Neural cell (in vitro differentiated cells): Measurements from ENCODE around the gene TMEM174. TPM values are rescaled to one million over a fixed set of nuclear protein-coding genes. Genes with fewer than 3 reads are reported as not detected.

Experiments
- H2AFZ ChIP-seq: fragments of 200-600, 300-800 bp; sonication (generic), shearing (Covaris generic); 2 replicates; pipeline ENCODE4 v1.6.0; 2014; ENCODE audit warnings: low read depth, mild to moderate bottlenecking, antibody characterized with exemption, low read length, moderate library complexity
- H3F3A ChIP-seq: fragments of 200-600 bp; shearing (Covaris generic); 2 replicates; pipeline ENCODE4 v1.6.1; 2016; ENCODE audit warnings: mild to moderate bottlenecking, moderate library complexity, mixed read lengths, antibody characterized with exemption, low read length; ENCODE audit not compliant: insufficient read depth, poor library complexity, severe bottlenecking
- H3K27ac ChIP-seq: fragments of 200-600, 300-800 bp; sonication (generic), shearing (Covaris generic); 2 replicates; pipeline ENCODE4 v1.5.1; 2014; ENCODE audit warnings: mild to moderate bottlenecking, low read length, moderate library complexity
- H3K27me3 ChIP-seq: fragments of 300-800, 200-600 bp; sonication (generic), shearing (Covaris generic); 2 replicates; pipeline ENCODE4 v1.6.0; 2014; ENCODE audit warnings: mild to moderate bottlenecking, low read depth, low read length, moderate library complexity; ENCODE audit not compliant: insufficient read depth
- H3K36me3 ChIP-seq: fragments of 300-800, 200-600 bp; sonication (generic), shearing (Covaris generic); 2 replicates; pipeline ENCODE4 v1.5.1; 2014; ENCODE audit warnings: mild to moderate bottlenecking, antibody characterized with exemption, low read length, moderate library complexity; ENCODE audit not compliant: insufficient read depth
- H3K4me2 ChIP-seq: fragments of 300-800, 200-600 bp; sonication (generic), shearing (Covaris generic); 2 replicates; pipeline ENCODE4 v1.6.0; 2014; ENCODE audit warnings: mild to moderate bottlenecking, low read length
- H3K4me3 ChIP-seq: fragments of 300-800, 200-600 bp; sonication (generic), shearing (Covaris generic); 2 replicates; pipeline ENCODE4 v1.5.1; 2014; ENCODE audit warnings: mild to moderate bottlenecking, low read length, moderate library complexity
- H3K79me2 ChIP-seq: fragments of 200-600 bp; shearing (Covaris generic); replicated peaks from 2 replicates; pipeline ENCODE4 v1.6.0; 2014; ENCODE audit warnings: mild to moderate bottlenecking, low read length, moderate library complexity; ENCODE audit not compliant: insufficient read depth
- H3K9ac ChIP-seq: fragments of 300-800, 200-600 bp; sonication (generic), shearing (Covaris generic); 2 replicates; pipeline ENCODE4 v1.6.1; 2016; ENCODE audit warnings: mild to moderate bottlenecking, low read length, mixed read lengths
- H3K9me2 ChIP-seq: fragments of 200-600 bp; shearing (Covaris generic); 2 replicates; pipeline ENCODE4 v1.6.1; 2016; ENCODE audit warnings: mild to moderate bottlenecking, low read length, mixed read lengths; ENCODE audit not compliant: insufficient read depth
- H3K9me3 ChIP-seq: fragments of 200-600, 300-800 bp; sonication (generic), shearing (Covaris generic); 2 replicates; pipeline ENCODE4 v1.6.1; 2016; ENCODE audit warnings: mild to moderate bottlenecking, mixed run types, low read length, moderate library complexity, mixed read lengths
- H4K20me1 ChIP-seq: fragments of 200-600 bp; shearing (Covaris generic); 2 replicates; pipeline ENCODE4 v1.6.1; 2016; ENCODE audit warnings: mild to moderate bottlenecking, mixed run types; ENCODE audit not compliant: insufficient read depth
- EP300 ChIP-seq: fragments of 450-650 bp; conservative IDR thresholded peaks from 2 replicates; pipeline ENCODE4 v1.6.1; 2014; ENCODE audit warnings: antibody characterized with exemption, mild to moderate bottlenecking, moderate library complexity; ENCODE audit not compliant: poor library complexity, severe bottlenecking
- EZH2 ChIP-seq: fragments of 200-600, 300-800 bp; shearing (Covaris generic), sonication (generic); IDR thresholded peaks from 2 replicates; pipeline ENCODE4 v1.6.1; 2014; ENCODE audit warnings: antibody characterized with exemption, low read length, borderline replicate concordance, mild to moderate bottlenecking; ENCODE audit not compliant: insufficient read depth, poor library complexity, severe bottlenecking
- MXI1 ChIP-seq: fragments of 450-650 bp; conservative IDR thresholded peaks from 2 replicates; pipeline ENCODE4 v1.6.1; 2014; ENCODE audit warnings: antibody characterized with exemption, mild to moderate bottlenecking; ENCODE audit not compliant: poor library complexity, severe bottlenecking
- POLR2AphosphoS5 ChIP-seq: IDR thresholded peaks from 2 replicates; pipeline ENCODE4 v1.6.1; 2012
- RAD21 ChIP-seq: fragments of 450-650 bp; conservative IDR thresholded peaks from 2 replicates; pipeline ENCODE4 v1.6.1; 2014; ENCODE audit warnings: antibody characterized with exemption, mild to moderate bottlenecking, moderate library complexity
- REST ChIP-seq: IDR thresholded peaks from 2 replicates; pipeline ENCODE4 v1.6.1; 2012; ENCODE audit warnings: borderline replicate concordance
- SMC3 ChIP-seq: fragments of 450-650 bp; conservative IDR thresholded peaks from 2 replicates; pipeline ENCODE4 v1.6.1; 2014; ENCODE audit warnings: antibody characterized with exemption, mild to moderate bottlenecking, moderate library complexity; ENCODE audit not compliant: poor library complexity
- TAF1 ChIP-seq: IDR thresholded peaks from 2 replicates; pipeline ENCODE4 v1.6.1; 2012; ENCODE audit warnings: low read depth
- polyA plus RNA-seq: library from polyadenylated mRNA; depleted of rRNA; stranded (reverse); fragments of >200 nt; gene quantifications from 2 replicates; pipeline ENCODE4 v1.2.3, GENCODE V29; 2014
- TF ChIP-seq, protein P1 (sequence below): fragments of 450-650 bp; IDR thresholded peaks from 2 replicates; pipeline ENCODE4 v1.5.1; 2014; ENCODE audit warnings: antibody characterized with exemption, mild to moderate bottlenecking, moderate library complexity; ENCODE audit not compliant: poor library complexity, severe bottlenecking

Gene TMEM174
- polyA plus RNA-seq, 1 donor from 2014 or later, result not detected

DNA sequence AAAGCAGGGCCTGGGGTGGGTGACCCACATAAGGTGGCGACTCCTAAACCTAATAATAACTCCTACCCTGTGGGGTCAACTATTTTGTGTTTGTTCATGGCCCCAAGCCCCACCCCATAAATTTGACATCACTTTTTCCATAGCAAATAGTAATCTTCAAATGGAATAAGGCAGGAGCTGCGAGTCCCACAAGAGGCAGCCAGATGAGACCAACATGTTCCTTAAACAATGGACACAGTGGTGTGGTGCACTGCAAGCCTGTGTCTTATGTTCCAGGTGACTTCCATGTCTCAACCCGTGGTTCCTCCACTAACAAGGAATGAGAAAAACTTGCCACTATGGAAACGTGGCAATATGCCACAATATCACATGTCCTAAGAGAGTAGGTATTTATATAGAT lies 20.6 kb downstream of the TMEM174 start:
- TF ChIP-seq REST, result no peak
- TF ChIP-seq RAD21, result no peak
- no peak for TF ChIP-seq EP300
- TF ChIP-seq MXI1, result no peak
- TF ChIP-seq, protein P1, sequence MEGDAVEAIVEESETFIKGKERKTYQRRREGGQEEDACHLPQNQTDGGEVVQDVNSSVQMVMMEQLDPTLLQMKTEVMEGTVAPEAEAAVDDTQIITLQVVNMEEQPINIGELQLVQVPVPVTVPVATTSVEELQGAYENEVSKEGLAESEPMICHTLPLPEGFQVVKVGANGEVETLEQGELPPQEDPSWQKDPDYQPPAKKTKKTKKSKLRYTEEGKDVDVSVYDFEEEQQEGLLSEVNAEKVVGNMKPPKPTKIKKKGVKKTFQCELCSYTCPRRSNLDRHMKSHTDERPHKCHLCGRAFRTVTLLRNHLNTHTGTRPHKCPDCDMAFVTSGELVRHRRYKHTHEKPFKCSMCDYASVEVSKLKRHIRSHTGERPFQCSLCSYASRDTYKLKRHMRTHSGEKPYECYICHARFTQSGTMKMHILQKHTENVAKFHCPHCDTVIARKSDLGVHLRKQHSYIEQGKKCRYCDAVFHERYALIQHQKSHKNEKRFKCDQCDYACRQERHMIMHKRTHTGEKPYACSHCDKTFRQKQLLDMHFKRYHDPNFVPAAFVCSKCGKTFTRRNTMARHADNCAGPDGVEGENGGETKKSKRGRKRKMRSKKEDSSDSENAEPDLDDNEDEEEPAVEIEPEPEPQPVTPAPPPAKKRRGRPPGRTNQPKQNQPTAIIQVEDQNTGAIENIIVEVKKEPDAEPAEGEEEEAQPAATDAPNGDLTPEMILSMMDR, result no peak
- no peak for TF ChIP-seq SMC3
- no peak for TF ChIP-seq TAF1
- TF ChIP-seq POLR2AphosphoS5, result no peak
- TF ChIP-seq EZH2, result no peak
- H3K79me2 ChIP-seq, result no peaks in the 10 kb centered on the region
- no peaks in the 10 kb centered on the region for H4K20me1 ChIP-seq
- no peak overlapping the region for H3K4me2 ChIP-seq
- H3F3A ChIP-seq, result no peaks in the 10 kb centered on the region
- no peak overlapping the region for H3K27ac ChIP-seq
- no peaks in the 10 kb centered on the region for H3K9me2 ChIP-seq
- no peak overlapping the region for H3K4me3 ChIP-seq
- H3K9me3 ChIP-seq, result no peaks in the 10 kb centered on the region
- no peak overlapping the region for H2AFZ ChIP-seq
- no peaks in the 10 kb centered on the region for H3K27me3 ChIP-seq
- no peaks in the 10 kb centered on the region for H3K36me3 ChIP-seq
- no peak overlapping the region for H3K9ac ChIP-seq

DNA sequence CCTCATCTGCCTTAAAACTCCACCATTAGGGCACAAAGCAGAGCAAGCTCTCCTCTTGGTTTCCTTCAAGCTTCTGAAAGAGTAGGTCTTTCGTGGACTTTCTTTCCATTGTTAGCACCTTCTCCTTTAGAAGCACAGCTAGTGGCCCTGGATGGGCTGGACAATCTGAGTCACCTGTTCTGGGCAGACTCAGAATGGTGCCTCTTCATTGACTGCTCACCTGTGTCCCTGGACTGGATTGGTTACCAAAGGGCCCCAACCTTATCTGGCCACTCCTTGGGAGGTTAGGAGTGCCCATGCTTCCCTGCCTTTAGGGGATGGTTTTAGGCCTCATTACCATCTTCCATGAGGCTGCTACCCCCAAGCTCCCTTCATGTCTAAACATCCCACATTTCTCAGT lies 23.2 kb downstream of the TMEM174 start:
- no peak overlapping the region for H3K27ac ChIP-seq
- no peaks in the 10 kb centered on the region for H3F3A ChIP-seq
- no peak overlapping the region for H2AFZ ChIP-seq
- no peaks in the 10 kb centered on the region for H3K79me2 ChIP-seq
- H4K20me1 ChIP-seq, result no peaks in the 10 kb centered on the region
- TF ChIP-seq POLR2AphosphoS5 (no peak), RAD21 (no peak), TAF1 (no peak), REST (no peak), EP300 (no peak), MXI1 (no peak), SMC3 (no peak), EZH2 (no peak)
- TF ChIP-seq, protein P1, result no peak
- no peaks in the 10 kb centered on the region for H3K27me3 ChIP-seq
- H3K9ac ChIP-seq, result no peak overlapping the region
- no peaks in the 10 kb centered on the region for H3K9me3 ChIP-seq
- no peaks in the 10 kb centered on the region for H3K36me3 ChIP-seq
- no peak overlapping the region for H3K4me2 ChIP-seq
- no peaks in the 10 kb centered on the region for H3K9me2 ChIP-seq
- no peak overlapping the region for H3K4me3 ChIP-seq
